Forelimb muscle (tissue), 1 donor: Measurements from ENCODE around the gene TCF23. TPM values are rescaled to one million over a fixed set of nuclear protein-coding genes. Genes with fewer than 3 reads are reported as not detected.
"Not testable (repeated sequence)": the region's sequence is repeated elsewhere in the genome, so short reads cannot be mapped to it uniquely, and the experiment has no call there.

Experiments
- DNase-seq: peaks from one replicate; pipeline ENCODE4 v3.0.0-alpha.2; 2013; ENCODE audit warnings: low read depth
- polyA plus RNA-seq: library from polyadenylated mRNA; unstranded; fragments of 120-200 nt; gene quantifications from one replicate; pipeline ENCODE4 v1.2.1, GENCODE V29; 2013; ENCODE audit not compliant: insufficient read length

The TCF23 gene
- polyA plus RNA-seq, 1 donor, result 0.49 TPM

DNA sequence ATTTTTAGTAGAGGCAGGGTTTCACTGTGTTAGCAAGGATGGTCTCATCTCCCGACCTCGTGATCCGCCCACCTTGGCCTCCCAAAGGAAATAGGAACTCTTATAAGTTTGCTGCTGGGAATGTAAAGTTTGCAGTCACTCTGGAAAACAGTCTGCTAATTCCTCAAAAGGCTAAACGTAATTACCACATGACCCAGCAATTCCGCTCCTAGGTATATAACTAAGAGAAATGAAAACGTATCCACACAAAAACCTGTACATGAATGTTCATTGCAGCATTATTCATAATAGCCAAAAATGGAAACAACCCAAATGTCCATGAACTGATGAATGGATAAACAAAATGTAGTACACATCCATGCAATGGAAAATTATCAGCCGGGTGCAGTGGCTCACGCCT, 41.2 kb downstream of the TCF23 start:
- no peak for DNase-seq

DNA sequence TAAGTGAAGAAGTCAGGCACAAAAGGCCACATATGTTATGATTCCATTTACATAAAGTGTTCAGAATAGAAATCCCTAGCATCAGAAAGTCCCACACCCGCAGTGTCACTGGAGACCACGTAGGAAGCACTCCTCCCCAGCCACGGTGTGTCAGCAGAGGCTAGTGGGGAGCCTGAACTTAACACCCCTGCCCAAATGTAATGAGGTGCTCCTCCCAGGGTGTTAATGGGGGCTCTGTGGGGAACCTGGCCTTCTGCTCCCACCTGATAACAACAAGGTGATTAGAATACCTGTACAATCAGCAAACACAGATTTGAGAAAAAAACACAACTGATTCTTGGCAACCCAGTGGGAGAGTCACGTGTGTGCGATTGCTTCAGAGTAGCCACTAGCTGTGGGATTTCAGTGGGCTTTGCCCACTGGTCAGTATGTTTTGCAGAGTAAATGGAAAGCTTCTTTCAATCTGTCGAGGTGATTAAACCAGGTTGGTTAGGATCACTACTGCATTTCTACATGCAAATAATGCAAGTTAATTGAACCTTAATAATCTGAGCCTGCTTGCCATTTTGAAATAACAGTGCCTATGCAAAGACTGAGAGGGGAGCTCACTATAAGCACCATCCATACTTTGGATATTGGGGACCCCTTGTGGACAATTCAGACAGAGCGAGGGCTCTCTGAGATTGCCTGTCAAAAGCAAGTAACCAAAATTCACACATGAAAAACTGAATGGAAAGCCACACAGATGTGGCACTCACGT, 42.4 kb downstream of the TCF23 start:
- DNase-seq, result no peak

DNA sequence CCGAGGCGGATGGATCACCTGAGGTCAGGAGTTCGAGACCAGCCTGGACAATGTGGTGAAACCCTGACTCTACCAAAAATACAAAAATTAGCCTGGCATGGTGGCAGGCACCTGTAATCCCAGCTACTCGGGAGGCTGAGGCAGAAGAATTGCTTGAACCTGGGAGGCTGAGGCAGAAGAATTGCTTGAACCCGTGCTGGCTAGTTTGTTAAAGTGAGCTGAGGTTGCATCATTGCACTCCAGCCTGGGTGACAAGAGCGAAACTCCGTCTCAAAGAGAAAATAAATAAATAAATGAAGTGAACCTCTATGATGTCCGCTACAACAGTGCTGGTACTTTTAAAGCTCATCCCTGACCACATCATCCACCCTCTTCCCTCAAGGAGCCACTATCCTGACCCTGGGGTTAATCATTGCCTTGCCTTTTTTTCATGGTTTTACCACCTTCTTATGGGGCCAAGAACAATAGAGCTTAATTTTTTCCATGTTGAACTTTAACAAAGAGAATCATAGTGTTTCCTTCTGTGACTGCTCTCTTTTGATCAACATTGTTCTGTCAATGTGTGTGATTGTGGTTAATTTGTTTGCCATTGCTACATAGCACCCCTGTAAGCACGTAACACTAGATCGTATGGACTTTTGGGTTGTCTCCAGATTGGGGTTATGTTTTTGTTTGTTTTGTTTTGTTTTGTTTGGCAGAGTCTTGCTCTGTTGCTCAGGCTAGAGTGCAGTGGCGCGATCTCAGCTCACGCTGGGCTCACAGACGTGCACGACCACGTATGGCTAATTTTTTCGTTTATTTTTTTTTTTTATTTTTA, 45.9 kb downstream of the TCF23 start:
- no peak for DNase-seq

DNA sequence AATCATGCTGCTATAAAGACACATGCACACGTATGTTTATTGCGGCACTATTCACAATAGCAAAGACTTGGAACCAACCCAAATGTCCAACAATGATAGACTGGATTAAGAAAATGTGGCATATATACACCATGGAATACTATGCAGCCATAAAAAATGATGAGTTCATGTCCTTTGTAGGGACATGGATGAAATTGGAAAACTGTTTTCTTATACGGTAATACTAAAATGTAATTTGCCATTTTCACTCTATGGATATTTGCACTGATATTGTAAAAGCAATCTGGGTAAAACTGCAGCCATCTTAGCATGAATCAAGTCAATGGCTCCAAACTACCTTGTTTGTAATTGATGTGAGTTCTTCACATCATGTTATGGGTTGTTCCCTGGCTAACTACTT, 47.0 kb downstream of the TCF23 start:
- DNase-seq, result not testable (repeated sequence)

DNA sequence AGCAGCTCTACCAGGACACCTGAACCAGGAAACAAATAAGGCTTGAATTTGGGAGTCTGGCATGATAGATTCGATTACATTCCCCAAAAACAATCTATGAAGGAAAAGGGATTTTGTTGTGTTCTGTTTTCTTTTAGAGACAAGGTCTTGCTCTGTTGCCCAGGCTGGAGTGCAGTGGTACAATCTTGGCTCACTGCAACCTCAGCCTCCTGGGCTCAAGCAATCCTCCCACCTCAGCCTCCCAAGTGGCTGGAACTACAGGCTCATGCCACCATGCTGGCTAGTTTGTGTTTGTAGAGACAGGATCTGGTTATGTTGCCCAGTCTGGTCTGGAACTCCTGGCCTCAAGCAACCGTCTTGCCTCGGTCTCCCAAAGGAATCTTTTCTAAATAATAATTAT, 49.3 kb downstream of the TCF23 start:
- DNase-seq, result not testable (repeated sequence)

DNA sequence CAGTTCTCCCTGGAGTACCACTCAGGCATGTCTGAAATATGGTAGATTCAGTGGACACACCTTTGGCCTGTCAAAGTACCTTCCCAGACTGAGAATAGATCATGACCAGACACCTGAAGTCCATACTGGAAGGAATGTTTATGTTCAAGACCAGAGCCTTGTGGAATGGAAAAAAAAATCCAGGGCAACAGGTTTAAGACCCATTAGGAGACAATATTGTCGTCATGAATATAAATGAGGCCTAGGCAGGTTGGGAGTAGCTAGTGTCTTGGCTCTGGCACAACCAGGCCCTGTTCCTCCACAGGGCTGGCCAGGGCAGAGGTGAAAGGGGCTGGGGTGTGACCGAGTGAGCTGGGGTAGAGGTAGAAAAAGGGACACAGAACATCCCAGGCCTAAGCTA, 49.8 kb downstream of the TCF23 start:
- no peak for DNase-seq

DNA sequence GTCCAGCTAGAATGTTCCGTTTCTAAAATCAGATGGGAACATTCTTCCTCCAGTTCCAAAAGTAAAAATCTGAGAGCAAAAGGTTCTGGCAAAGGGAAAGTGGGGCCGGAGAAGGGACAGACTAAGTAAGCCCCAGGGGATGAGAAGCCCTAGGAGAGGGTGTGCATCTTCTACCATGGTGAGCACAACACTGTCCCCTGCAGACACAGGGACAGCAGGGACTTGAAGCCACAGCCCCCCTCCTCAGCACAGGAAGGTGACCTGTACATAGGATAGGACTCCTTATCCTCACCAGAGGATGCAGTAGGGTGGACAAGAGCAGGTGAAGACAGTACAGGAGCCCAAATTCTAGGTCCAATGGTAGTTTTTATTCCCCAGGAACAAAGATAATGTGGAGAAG, 50.4 kb downstream of the TCF23 start:
- no peak for DNase-seq

DNA sequence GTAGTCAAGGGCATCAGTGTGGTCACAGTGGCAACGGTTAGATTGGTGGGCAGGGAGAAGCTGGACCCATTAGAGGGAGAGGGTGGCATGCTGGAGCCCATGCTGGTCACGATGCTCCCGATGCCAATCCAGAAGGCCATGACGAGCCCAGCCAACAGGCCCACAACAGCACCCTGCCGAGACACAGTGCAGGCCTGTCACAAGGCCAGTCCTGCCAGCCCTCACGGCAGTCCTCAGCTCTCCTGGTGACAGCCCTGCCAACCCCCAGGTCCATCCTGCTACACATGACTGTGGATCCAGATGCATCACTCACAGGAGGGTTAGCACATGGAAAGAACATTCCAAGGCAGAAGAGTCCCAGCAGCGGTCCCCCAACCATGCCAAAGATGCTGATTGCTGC, 52.9 kb downstream of the TCF23 start:
- no peak for DNase-seq

DNA sequence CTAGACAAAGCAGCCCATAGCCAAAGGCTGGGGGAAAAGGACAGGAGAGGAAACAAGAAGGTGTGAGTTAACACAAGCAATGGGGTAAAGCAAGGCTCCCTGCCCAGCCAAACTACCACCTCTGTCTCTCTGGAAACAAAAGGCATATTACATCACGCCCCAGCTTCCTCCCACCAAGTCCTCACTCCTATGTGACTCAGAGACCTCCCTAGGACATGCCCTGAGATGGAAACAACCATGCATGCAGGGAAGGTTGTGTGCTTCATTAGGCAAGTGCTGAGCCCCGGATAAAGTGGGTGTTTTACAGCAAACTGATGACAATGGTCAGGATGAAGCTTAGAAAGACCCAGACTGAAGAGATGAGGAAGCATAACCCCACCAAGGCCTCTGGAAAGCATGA, 54.0 kb downstream of the TCF23 start:
- DNase-seq, result no peak

DNA sequence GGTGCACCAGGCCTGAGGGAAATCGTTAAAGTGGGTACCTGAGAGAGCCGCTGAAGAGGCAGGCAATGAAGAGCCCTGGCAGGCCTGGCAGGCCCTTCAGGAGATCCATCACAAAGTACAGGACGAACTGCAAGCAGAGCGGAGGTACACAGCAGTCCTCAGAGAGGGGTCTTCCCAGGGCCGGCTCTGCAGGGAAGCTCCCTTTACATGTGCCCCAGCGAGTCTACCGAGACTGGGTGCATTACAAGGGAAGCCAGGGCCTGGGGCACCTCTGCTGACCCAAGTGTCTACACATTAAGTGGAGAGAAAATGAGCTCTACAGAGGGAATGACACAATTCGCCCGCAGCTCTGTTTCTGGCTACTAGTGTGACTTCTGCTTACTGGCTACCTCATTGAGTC, 54.9 kb downstream of the TCF23 start:
- no peak for DNase-seq

DNA sequence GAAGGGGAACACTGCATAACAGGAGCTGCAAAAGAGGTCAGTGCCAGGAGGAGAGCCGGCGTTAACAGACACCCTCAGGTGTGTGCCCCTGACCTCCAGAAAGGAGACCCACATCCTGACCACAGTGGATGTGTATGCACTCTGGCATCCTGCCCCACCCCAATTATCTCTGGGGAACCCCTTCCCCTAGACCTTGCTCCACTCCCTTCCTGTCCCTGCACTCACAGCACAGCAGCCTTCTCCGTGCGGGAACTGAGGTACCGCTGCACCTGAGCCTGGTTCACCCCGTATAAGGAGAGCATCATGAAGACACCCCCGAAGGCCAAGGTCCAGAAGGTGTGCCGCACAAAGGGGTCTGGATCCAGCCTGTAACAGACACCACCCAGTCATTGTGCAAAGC, 55.8 kb downstream of the TCF23 start:
- no peak for DNase-seq

DNA sequence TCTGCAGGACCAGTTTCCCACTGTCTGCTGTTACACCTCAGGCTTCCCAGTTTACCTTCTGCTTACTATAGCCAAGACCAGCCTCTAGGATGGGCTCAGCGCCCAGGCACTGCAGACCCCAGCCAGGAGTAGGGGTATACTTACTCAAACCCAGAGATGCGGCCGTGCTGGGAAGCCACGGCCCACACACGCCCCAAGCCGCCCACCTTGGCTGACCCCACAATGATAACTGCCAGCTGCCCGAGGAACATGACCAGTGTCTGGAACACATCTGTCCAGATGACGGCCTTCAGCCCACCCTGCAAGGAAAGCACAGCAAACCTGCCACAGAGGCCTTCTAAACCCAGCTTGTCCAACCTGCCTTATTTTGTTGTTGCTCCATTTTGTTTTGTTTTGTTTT, 56.4 kb downstream of the TCF23 start:
- DNase-seq, result no peak

DNA sequence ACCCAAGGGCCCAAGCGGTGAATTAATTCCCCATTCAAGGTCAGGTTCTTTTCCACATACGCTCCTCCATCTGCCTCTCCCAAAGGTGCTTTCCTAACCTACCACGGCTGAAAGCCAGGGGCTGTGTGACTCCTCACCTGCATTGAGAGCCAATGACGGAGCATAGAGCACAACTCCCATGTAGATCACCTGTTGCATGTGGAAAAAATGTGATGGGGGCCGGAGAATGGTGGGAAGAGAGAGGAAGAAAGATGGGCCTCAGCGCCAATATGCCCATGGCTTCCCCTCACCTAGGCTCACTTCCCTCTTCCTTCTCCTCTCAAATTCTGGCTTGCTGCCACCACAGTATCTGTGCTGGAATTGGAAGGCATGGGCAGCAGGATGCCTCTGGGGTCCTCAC, 57.5 kb downstream of the TCF23 start:
- DNase-seq, result no peak

Other genes starting within 250 kb of the TCF23 start
- 28.0 TPM for gene MAPRE3, start 178.4 kb upstream of the TCF23 start, polyA plus RNA-seq
- 68.0 TPM for gene TMEM214, start 116.0 kb upstream of the TCF23 start, polyA plus RNA-seq
- gene AGBL5, start 97.3 kb upstream of the TCF23 start, polyA plus RNA-seq, result 17.2 TPM
- 228 TPM for gene OST4, start 77.3 kb upstream of the TCF23 start, polyA plus RNA-seq
- 61.4 TPM for gene EMILIN1, start 70.4 kb upstream of the TCF23 start, polyA plus RNA-seq
- gene KHK, start 62.2 kb upstream of the TCF23 start, polyA plus RNA-seq, result 1.9 TPM
- 1.0 TPM for gene CGREF1, start 29.9 kb upstream of the TCF23 start, polyA plus RNA-seq
- 0.49 TPM for gene ABHD1, start 25.2 kb upstream of the TCF23 start, polyA plus RNA-seq
- gene PREB, start 14.4 kb upstream of the TCF23 start, polyA plus RNA-seq, result 35.4 TPM
- not detected for gene PRR30, start 9.6 kb upstream of the TCF23 start, polyA plus RNA-seq
- 85.3 TPM for gene ATRAID, start 63.0 kb downstream of the TCF23 start, polyA plus RNA-seq
- 19.3 TPM for gene SLC5A6, start 63.3 kb downstream of the TCF23 start, polyA plus RNA-seq
- 26.9 TPM for gene CAD, start 68.4 kb downstream of the TCF23 start, polyA plus RNA-seq
- 0.85 TPM for gene SLC30A3, start 114.0 kb downstream of the TCF23 start, polyA plus RNA-seq
- 0.24 TPM for gene DNAJC5G, start 126.4 kb downstream of the TCF23 start, polyA plus RNA-seq
- 105 TPM for gene TRIM54, start 133.4 kb downstream of the TCF23 start, polyA plus RNA-seq
- 1.9 TPM for gene UCN, start 159.4 kb downstream of the TCF23 start, polyA plus RNA-seq
- gene MPV17, start 174.1 kb downstream of the TCF23 start, polyA plus RNA-seq, result 44.9 TPM
- 27.0 TPM for gene GTF3C2, start 207.8 kb downstream of the TCF23 start, polyA plus RNA-seq
- gene EIF2B4, start 221.3 kb downstream of the TCF23 start, polyA plus RNA-seq, result 32.7 TPM
- 71.2 TPM for gene SNX17, start 221.6 kb downstream of the TCF23 start, polyA plus RNA-seq
- 14.2 TPM for gene ZNF513, start 231.7 kb downstream of the TCF23 start, polyA plus RNA-seq